Colonic mucosa (tissue), 4 donors: ENCODE results near the gene SEPTIN2. TPM values are rescaled to one million over a fixed set of nuclear protein-coding genes. Genes with fewer than 3 reads are reported as not detected.

Source experiments
- DNase-seq: peaks from one replicate; pipeline ENCODE4 v3.0.0-alpha.2; 2020
- H3K27ac ChIP-seq: fragments of 200-600 bp; one replicate; pipeline ENCODE4 v1.8.0; 2021
- H3K27me3 ChIP-seq: fragments of 200-600 bp; one replicate; pipeline ENCODE4 v1.8.0; 2021
- H3K36me3 ChIP-seq: fragments of 200-600 bp; one replicate; pipeline ENCODE4 v1.8.0; 2021
- H3K4me1 ChIP-seq: fragments of 200-600 bp; one replicate; pipeline ENCODE4 v1.8.0; 2021; ENCODE audit warnings: mild to moderate bottlenecking
- H3K4me3 ChIP-seq: fragments of 200-600 bp; one replicate; pipeline ENCODE4 v1.8.0; 2021
- H3K9ac ChIP-seq, 2 donors: one replicate each; pipeline ENCODE4 v1.7.0; 2013; ENCODE audit warnings: control low read depth in 2 of 2, low read depth in 2 of 2, low read length in 2 of 2
- H3K9me3 ChIP-seq: fragments of 200-600 bp; one replicate; pipeline ENCODE4 v1.8.0; 2021
- intact Hi-C: fragments of 100-400 bp; cut with DNase I; formaldehyde crosslinking; loops from one replicate; pipeline ENCODE4 v1.14.1; 2022
- total RNA-seq, 2 donors: library from RNA; stranded (reverse); fragmentation: NEBNext Ultra II Directional in 1 of 2; extraction: Animal tissue kit (Norgen Biotek cat#: 25700) in 1 of 2; gene quantifications; one replicate each; pipeline ENCODE4 v1.2.1, GENCODE V29; 2021
- TF ChIP-seq, protein P1 (sequence below): fragments of 200-600 bp; IDR thresholded peaks from one replicate; pipeline ENCODE4 v1.8.0; 2022; ENCODE audit warnings: antibody characterized with exemption, mild to moderate bottlenecking
- donor health status: healthy.
- donor health status: DM: no; HTN: no; CAD: no.
- donor health status: DM: no; HTN: no; CAD: no.

SEPTIN2 gene
- total RNA-seq, 2 donors from 2014 or later = 196 to 244 TPM

- no peak for DNase-seq
- TF ChIP-seq, protein P1, sequence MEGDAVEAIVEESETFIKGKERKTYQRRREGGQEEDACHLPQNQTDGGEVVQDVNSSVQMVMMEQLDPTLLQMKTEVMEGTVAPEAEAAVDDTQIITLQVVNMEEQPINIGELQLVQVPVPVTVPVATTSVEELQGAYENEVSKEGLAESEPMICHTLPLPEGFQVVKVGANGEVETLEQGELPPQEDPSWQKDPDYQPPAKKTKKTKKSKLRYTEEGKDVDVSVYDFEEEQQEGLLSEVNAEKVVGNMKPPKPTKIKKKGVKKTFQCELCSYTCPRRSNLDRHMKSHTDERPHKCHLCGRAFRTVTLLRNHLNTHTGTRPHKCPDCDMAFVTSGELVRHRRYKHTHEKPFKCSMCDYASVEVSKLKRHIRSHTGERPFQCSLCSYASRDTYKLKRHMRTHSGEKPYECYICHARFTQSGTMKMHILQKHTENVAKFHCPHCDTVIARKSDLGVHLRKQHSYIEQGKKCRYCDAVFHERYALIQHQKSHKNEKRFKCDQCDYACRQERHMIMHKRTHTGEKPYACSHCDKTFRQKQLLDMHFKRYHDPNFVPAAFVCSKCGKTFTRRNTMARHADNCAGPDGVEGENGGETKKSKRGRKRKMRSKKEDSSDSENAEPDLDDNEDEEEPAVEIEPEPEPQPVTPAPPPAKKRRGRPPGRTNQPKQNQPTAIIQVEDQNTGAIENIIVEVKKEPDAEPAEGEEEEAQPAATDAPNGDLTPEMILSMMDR = no peak
- intact Hi-C loops = no loop called here
Observed at GRCh38 chr2:241344925-241345651, 29.4 kb downstream of the SEPTIN2 start.

GRCh38 chr2:241349941-241350340 lies 34.2 kb downstream of the SEPTIN2 start:
- TF ChIP-seq, protein P1 = no peak
- no peaks in the 10 kb centered on the region for H3K4me1 ChIP-seq
- H3K27ac ChIP-seq = no peak overlapping the region
- no peaks in the 10 kb centered on the region for H3K27me3 ChIP-seq
- H3K36me3 ChIP-seq = peaks cover 5% of the 10 kb centered on the region
- H3K9ac ChIP-seq = no peak overlapping the region
- DNase-seq = no peak
- no peak overlapping the region for H3K4me3 ChIP-seq
- intact Hi-C loops = no loop called here
- H3K9me3 ChIP-seq = no peaks in the 10 kb centered on the region

More at GRCh38 chr2:241344925-241345651, 29.4 kb downstream of the SEPTIN2 start:
- no peaks in the 10 kb centered on the region for H3K4me1 ChIP-seq
- no peak overlapping the region for H3K9ac ChIP-seq
- no peak overlapping the region for H3K4me3 ChIP-seq
- H3K27me3 ChIP-seq = no peaks in the 10 kb centered on the region
- H3K27ac ChIP-seq = no peak overlapping the region
- peaks cover 22% of the 10 kb centered on the region for H3K36me3 ChIP-seq
- no peaks in the 10 kb centered on the region for H3K9me3 ChIP-seq

DNA sequence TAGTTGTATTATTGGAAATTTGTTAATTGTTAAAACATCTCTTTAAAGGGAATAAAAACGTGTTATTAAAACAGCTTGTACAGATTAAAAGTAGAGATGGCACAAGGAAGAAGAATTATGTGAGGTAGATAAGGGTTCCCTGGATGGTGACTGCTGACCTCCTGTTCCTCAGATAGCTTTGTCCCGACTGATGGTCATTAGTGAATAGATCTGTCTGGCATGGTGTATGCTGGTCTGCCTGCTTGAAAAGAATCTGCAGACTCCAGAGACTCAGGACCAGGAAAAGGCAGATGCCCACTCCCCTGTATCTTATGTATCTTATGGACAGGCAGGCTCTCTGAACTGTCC lies 34.8 kb downstream of the SEPTIN2 start:
- TF ChIP-seq, protein P1 = no peak
- no peak overlapping the region for H3K9ac ChIP-seq
- peaks cover 5% of the 10 kb centered on the region for H3K36me3 ChIP-seq
- intact Hi-C loops = no loop called here
- peak overlapping the region; percentile 60 for H3K27ac ChIP-seq
- no peaks in the 10 kb centered on the region for H3K9me3 ChIP-seq
- no peaks in the 10 kb centered on the region for H3K27me3 ChIP-seq
- no peaks in the 10 kb centered on the region for H3K4me1 ChIP-seq
- DNase-seq = no peak
- H3K4me3 ChIP-seq = no peak overlapping the region

DNA sequence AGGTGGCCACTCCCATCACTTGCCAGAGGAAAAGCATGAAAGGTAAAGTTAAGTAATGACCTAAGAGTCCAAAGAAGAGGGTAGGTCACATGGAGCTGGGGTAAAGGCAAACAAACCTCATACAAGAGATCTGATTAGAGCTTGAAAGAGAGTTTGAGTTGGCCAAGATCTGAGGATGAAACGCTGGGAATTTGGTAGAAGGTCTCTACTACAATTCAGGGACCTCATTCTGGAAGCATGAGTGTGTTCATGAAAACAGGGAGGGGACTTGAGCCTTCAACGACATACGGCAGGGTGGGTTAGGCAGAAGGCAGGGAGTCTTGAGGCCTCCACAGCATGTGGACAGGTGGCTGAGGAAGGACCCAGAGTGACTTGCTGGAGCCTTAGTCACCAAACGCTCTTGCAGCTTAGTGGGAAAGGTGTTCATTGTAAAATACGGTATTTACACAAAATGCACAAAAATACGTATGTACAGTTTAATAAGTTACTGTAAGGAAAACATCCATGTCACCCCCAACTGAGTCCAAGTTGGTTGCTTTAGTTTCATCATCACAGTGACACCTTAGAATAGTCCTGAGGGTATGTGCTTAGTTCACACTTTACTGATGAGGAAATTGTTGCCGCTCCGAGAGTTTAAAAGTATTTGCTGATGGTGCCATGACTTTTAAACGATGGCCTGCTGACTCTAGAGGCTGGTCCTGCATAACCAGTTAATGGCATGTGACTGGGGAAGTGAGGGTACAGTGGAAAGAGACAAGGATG lies 35.3 kb downstream of the SEPTIN2 start:
- intact Hi-C loops = no loop called here
- H3K4me1 ChIP-seq = no peaks in the 10 kb centered on the region
- DNase-seq = no peak
- H3K9me3 ChIP-seq = no peaks in the 10 kb centered on the region
- H3K9ac ChIP-seq = peak overlapping the region in 1 of 2 donors; percentile 72
- no peaks in the 10 kb centered on the region for H3K27me3 ChIP-seq
- no peaks in the 10 kb centered on the region for H3K36me3 ChIP-seq
- no peak overlapping the region for H3K4me3 ChIP-seq
- H3K27ac ChIP-seq = peak overlapping the region; percentile 60
- TF ChIP-seq, protein P1 = no peak

DNA sequence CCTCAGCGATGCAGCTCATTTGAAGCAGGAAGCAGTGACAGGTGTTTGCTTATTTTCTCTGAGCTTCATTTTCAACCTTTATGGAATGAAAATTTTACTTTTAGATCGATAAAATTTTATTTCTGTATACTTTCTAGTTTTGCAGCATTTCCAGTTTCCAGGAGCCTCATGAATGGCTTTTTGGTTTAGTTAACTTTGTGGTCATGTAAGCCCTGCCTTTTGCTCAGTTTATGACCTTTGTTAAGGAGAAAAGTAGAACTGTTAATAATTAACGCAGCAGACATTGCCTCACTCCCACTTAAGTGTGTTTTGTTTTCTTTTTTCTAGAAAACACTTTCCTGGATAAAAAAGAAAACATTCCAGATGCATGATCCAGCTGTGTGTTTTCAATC lies 35.9 kb downstream of the SEPTIN2 start:
- peak overlapping the region in 1 of 2 donors; percentile 72 for H3K9ac ChIP-seq
- H3K27ac ChIP-seq = peak overlapping the region; percentile 60
- no peaks in the 10 kb centered on the region for H3K4me1 ChIP-seq
- no peaks in the 10 kb centered on the region for H3K36me3 ChIP-seq
- TF ChIP-seq, protein P1 = no peak
- H3K9me3 ChIP-seq = no peaks in the 10 kb centered on the region
- no peak for DNase-seq
- intact Hi-C loops = no loop called here
- H3K4me3 ChIP-seq = no peak overlapping the region
- H3K27me3 ChIP-seq = no peaks in the 10 kb centered on the region
